Liver (tissue), 9 donors: ENCODE measurements around the gene BAHD1. TPM values are rescaled to one million over a fixed set of nuclear protein-coding genes. Genes with fewer than 3 reads are reported as not detected.

Experiments
- DNase-seq: peaks from one replicate; pipeline ENCODE4 v3.0.0-alpha.2; 2017; ENCODE audit warnings: low spot score
- H3K27ac ChIP-seq, 2 donors: one replicate each; pipeline ENCODE4 v1.7.0; 2013; ENCODE audit warnings: inconsistent platforms in 2 of 2, low read length in 2 of 2, control low read depth in 1 of 2, low read depth in 1 of 2, mild to moderate bottlenecking in 1 of 2
- H3K27me3 ChIP-seq, 4 donors: one replicate each; pipeline versions ENCODE4 v1.6.1 to v1.7.0; 2013; ENCODE audit warnings: low read length in 3 of 4, inconsistent platforms in 1 of 4, mild to moderate bottlenecking in 1 of 4, moderate library complexity in 1 of 4; ENCODE audit not compliant: control insufficient read depth in 4 of 4, insufficient read depth in 4 of 4
- H3K36me3 ChIP-seq, 4 donors: one replicate each; pipeline versions ENCODE4 v1.6.1 to v1.7.0; 2013; ENCODE audit warnings: low read length in 3 of 4, mild to moderate bottlenecking in 3 of 4, low read depth in 1 of 4, moderate library complexity in 1 of 4; ENCODE audit not compliant: control insufficient read depth in 4 of 4, insufficient read depth in 3 of 4
- H3K4me1 ChIP-seq, 4 donors: one replicate each; pipeline versions ENCODE4 v1.6.1 to v1.7.0; 2013; ENCODE audit warnings: low read length in 3 of 4, mild to moderate bottlenecking in 3 of 4, moderate library complexity in 1 of 4; ENCODE audit not compliant: control insufficient read depth in 4 of 4, insufficient read depth in 4 of 4
- H3K4me3 ChIP-seq, 3 donors: one replicate each; pipeline versions ENCODE4 v1.6.1 to v1.7.0; 2013; ENCODE audit warnings: low read length in 3 of 3, control low read depth in 1 of 3, low read depth in 1 of 3, mild to moderate bottlenecking in 1 of 3
- H3K9ac ChIP-seq, 2 donors: one replicate each; pipeline ENCODE4 v1.7.0; 2013; ENCODE audit warnings: low read length in 2 of 2, mild to moderate bottlenecking in 2 of 2, moderate library complexity in 2 of 2, control low read depth in 1 of 2, low read depth in 1 of 2
- H3K9me3 ChIP-seq, 4 donors: one replicate each; pipeline versions ENCODE4 v1.6.1 to v1.7.0; 2013; ENCODE audit warnings: low read length in 3 of 4; ENCODE audit not compliant: control insufficient read depth in 4 of 4
- EGR1 ChIP-seq, 2 donors: IDR thresholded peaks; 2 replicates each; pipeline ENCODE4 v1.6.1; 2016 to 2018; ENCODE audit warnings: antibody characterized with exemption in 2 of 2, low read depth in 2 of 2
- FOXA1 ChIP-seq: IDR thresholded peaks from 2 replicates; pipeline ENCODE4 v1.6.1; 2016; ENCODE audit warnings: antibody characterized with exemption
- FOXA2 ChIP-seq: IDR thresholded peaks from 2 replicates; pipeline ENCODE4 v1.6.1; 2016; ENCODE audit warnings: antibody characterized with exemption
- GABPA ChIP-seq, 2 donors: IDR thresholded peaks in 1 of 2; conservative IDR thresholded peaks in 1 of 2; 2 replicates each; pipeline ENCODE4 v1.6.1; 2016; ENCODE audit warnings: antibody characterized with exemption in 2 of 2, mild to moderate bottlenecking in 1 of 2, moderate library complexity in 1 of 2
- HNF4A ChIP-seq, 2 donors: conservative IDR thresholded peaks; 2 replicates each; pipeline ENCODE4 v1.6.1; 2016; ENCODE audit warnings: antibody characterized with exemption in 2 of 2, mild to moderate bottlenecking in 2 of 2
- HNF4G ChIP-seq: IDR thresholded peaks from 2 replicates; pipeline ENCODE4 v1.6.1; 2016; ENCODE audit warnings: antibody characterized with exemption
- JUND ChIP-seq, 2 donors: IDR thresholded peaks; 2 replicates each; pipeline ENCODE4 v1.6.1; 2016; ENCODE audit warnings: antibody characterized with exemption in 2 of 2
- NR2F2 ChIP-seq: IDR thresholded peaks from 2 replicates; pipeline ENCODE4 v1.6.1; 2016; ENCODE audit warnings: antibody characterized with exemption
- RAD21 ChIP-seq, 2 donors: IDR thresholded peaks; 2 replicates each; pipeline ENCODE4 v1.6.1; 2016; ENCODE audit warnings: antibody characterized with exemption in 2 of 2, mild to moderate bottlenecking in 2 of 2
- REST ChIP-seq: IDR thresholded peaks from 2 replicates; pipeline ENCODE4 v1.6.1; 2016; ENCODE audit warnings: antibody characterized with exemption, mild to moderate bottlenecking
- RXRA ChIP-seq, 2 donors: IDR thresholded peaks; 2 replicates each; pipeline ENCODE4 v1.6.1; 2017 to 2018; ENCODE audit warnings: antibody characterized with exemption in 2 of 2, mild to moderate bottlenecking in 1 of 2
- SP1 ChIP-seq: IDR thresholded peaks from 2 replicates; pipeline ENCODE4 v1.6.1; 2018; ENCODE audit warnings: antibody characterized with exemption, mild to moderate bottlenecking
- TAF1 ChIP-seq: conservative IDR thresholded peaks from 2 replicates; pipeline ENCODE4 v1.6.1; 2016; ENCODE audit warnings: antibody characterized with exemption, mild to moderate bottlenecking
- YY1 ChIP-seq: IDR thresholded peaks from 2 replicates; pipeline ENCODE4 v1.6.1; 2016; ENCODE audit warnings: antibody characterized with exemption, mild to moderate bottlenecking
- ZBTB33 ChIP-seq: IDR thresholded peaks from 2 replicates; pipeline ENCODE4 v1.6.1; 2016; ENCODE audit warnings: antibody characterized with exemption
- WGBS: extraction: QIAGEN DNeasy Blood & Tissue Kit; methylation state at CpG from one replicate; pipeline ENCODE4 v1.1.7; 2013; 5-methylcytosine and 5-hydroxymethylcytosine counted together
- polyA plus RNA-seq, 2 donors: library from polyadenylated mRNA; stranded (reverse) in 1 of 2; unstranded in 1 of 2; fragments of 200-250 nt in 1 of 2; fragments of >200 nt in 1 of 2; fragmentation: Nextera tagmentation in 1 of 2; extraction: Ambion mirVana in 1 of 2; gene quantifications; one replicate each; pipeline versions ENCODE4 v1.2.1 to v1.2.3, GENCODE V29; 2013 to 2015
- total RNA-seq, 2 donors: library from RNA; depleted of rRNA; stranded (reverse); fragments of >200 nt; gene quantifications; one replicate each; pipeline ENCODE4 v1.2.3, GENCODE V29; 2014
- TF ChIP-seq, protein P1 (sequence below): IDR thresholded peaks from 2 replicates; pipeline ENCODE4 v1.6.1; 2016; ENCODE audit warnings: antibody characterized with exemption
- TF ChIP-seq, protein P2 (sequence below): IDR thresholded peaks from 2 replicates; pipeline ENCODE4 v1.6.1; 2016; ENCODE audit warnings: antibody characterized with exemption
- TF ChIP-seq, protein P3 (sequence below): fragments of 150-350 bp; IDR thresholded peaks from 2 replicates; pipeline ENCODE4 v1.5.1; 2017; ENCODE audit warnings: improper control_type of control experiment, low read depth, low read length; ENCODE audit not compliant: missing input control
- donor health status: healthy.
- donor health status: healthy.
- donor health status: healthy.
- donor health status: healthy.
- donor health status: healthy.

BAHD1 gene
- total and polyA plus RNA-seq, 4 donors, result 1.8 to 8.7 (median 6.6) TPM

DNA sequence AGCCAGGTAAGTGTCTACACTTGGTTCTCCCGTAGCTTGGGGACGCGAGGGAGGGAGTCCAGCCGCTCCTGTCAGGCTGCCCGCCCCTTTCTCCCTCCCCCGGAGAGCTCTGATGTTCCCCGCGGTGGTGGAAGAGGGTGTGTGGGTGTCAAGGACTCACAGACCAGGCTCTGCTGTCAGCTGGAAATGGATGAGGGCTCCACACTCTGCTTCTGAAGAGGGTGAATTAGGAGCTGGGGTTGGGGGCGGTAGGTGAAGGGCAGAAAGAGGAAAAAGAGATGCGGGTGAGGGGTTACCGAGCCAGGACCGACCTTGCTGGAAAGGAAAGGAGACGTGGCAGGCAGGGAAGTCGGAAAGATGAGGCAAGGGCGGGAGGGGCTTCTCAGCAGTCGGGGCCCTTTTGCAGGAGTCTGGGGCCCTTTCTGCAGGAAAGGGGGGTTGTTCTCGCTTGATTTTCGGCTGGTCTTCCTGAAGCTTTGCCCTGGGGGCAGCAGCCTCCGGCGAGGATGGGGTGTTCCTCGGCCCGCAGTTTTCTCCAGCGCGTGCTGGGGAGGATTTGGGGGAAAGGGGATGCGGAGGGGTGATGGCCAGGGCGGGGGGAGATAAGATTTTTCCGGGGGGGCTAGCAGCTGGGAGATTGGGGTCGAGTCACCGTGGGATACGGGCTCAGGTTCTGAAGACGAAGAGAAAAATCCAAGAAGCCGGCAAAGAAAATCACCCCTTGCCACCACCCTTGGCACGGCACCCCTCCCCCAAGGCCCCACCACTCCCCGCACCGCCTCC lies 602 bp upstream of the BAHD1 start:
- no peaks in the 10 kb centered on the region for H3K9me3 ChIP-seq
- H3K27ac ChIP-seq, result peak overlapping the region in 1 of 2 donors; percentile 23
- under 1% methylated on average over 35 of the region's 35 CpGs for WGBS
- H3K9ac ChIP-seq, result peak overlapping the region; percentile 19 to 48
- peaks cover 10 to 33% (median 24%) of the 10 kb centered on the region in 4 donors for H3K4me1 ChIP-seq
- no peaks in the 10 kb centered on the region for H3K36me3 ChIP-seq
- TF ChIP-seq FOXA1 (no peak), RAD21 (IDR thresholded peaks at IDR 0.05) (no peak), SP1 (no peak), HNF4A (conservative IDR thresholded peaks at IDR 0.05) (no peak), FOXA2 (no peak), JUND (IDR thresholded peaks at IDR 0.05) (no peak), HNF4G (no peak), YY1 (no peak), RXRA (IDR thresholded peaks at IDR 0.05) (no peak), NR2F2 (no peak), GABPA (IDR thresholded peaks at IDR 0.05 in 1 of 2, conservative IDR thresholded peaks at IDR 0.05 in 1 of 2) (no peak), TAF1 (no peak), EGR1 (IDR thresholded peaks at IDR 0.05; ENCODE audit: low read depth in 2 of 2) (no peak)
- TF ChIP-seq, protein P1, sequence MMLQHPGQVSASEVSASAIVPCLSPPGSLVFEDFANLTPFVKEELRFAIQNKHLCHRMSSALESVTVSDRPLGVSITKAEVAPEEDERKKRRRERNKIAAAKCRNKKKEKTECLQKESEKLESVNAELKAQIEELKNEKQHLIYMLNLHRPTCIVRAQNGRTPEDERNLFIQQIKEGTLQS, result no peak
- TF ChIP-seq, protein P2, sequence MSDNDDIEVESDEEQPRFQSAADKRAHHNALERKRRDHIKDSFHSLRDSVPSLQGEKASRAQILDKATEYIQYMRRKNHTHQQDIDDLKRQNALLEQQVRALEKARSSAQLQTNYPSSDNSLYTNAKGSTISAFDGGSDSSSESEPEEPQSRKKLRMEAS, result no peak
- TF ChIP-seq, protein P3, sequence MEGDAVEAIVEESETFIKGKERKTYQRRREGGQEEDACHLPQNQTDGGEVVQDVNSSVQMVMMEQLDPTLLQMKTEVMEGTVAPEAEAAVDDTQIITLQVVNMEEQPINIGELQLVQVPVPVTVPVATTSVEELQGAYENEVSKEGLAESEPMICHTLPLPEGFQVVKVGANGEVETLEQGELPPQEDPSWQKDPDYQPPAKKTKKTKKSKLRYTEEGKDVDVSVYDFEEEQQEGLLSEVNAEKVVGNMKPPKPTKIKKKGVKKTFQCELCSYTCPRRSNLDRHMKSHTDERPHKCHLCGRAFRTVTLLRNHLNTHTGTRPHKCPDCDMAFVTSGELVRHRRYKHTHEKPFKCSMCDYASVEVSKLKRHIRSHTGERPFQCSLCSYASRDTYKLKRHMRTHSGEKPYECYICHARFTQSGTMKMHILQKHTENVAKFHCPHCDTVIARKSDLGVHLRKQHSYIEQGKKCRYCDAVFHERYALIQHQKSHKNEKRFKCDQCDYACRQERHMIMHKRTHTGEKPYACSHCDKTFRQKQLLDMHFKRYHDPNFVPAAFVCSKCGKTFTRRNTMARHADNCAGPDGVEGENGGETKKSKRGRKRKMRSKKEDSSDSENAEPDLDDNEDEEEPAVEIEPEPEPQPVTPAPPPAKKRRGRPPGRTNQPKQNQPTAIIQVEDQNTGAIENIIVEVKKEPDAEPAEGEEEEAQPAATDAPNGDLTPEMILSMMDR, result no peak
- H3K4me3 ChIP-seq, result peak overlapping the region in 2 of 3 donors; percentile 64 to 91
- H3K27me3 ChIP-seq, result peaks cover 0 to 6% (median 0%) of the 10 kb centered on the region in 4 donors
- DNase-seq, result no peak

GRCh38 chr15:40441565-40442531 lies 1.1 kb downstream of the BAHD1 start:
- no peak for DNase-seq
- Histone ChIP-seq H3K9ac (peak overlapping the region; percentile 7 to 26), H3K36me3 (no peaks in the 10 kb centered on the region), H3K4me3 (peak overlapping the region; percentile 58 to 91 (median 72)), H3K27me3 (peaks cover 0 to 5% (median 0%) of the 10 kb centered on the region in 4 donors), H3K27ac (peak overlapping the region in 1 of 2 donors; percentile 45), H3K4me1 (peaks cover 2 to 21% (median 15%) of the 10 kb centered on the region in 4 donors), H3K9me3 (no peaks in the 10 kb centered on the region)
- WGBS, result 2% methylated on average over 119 of the region's 119 CpGs
- TF ChIP-seq REST, result no peak
- no peak for TF ChIP-seq HNF4A (conservative IDR thresholded peaks at IDR 0.05)
- TF ChIP-seq JUND (IDR thresholded peaks at IDR 0.05), result no peak
- TF ChIP-seq ZBTB33, result no peak
- TF ChIP-seq EGR1 (IDR thresholded peaks at IDR 0.05; ENCODE audit: low read depth in 2 of 2), result no peak
- no peak for TF ChIP-seq NR2F2
- TF ChIP-seq, protein P3, result no peak
- TF ChIP-seq HNF4G, result no peak
- no peak for TF ChIP-seq FOXA1
- no peak for TF ChIP-seq TAF1
